ENCODE data around the gene HIKESHI. TPM values are rescaled to one million over a fixed set of nuclear protein-coding genes. Genes with fewer than 3 reads are reported as not detected.

The HIKESHI gene
- total and polyA plus RNA-seq, 7 donors, result 16.8 to 71.3 (median 59.8) TPM

DNA sequence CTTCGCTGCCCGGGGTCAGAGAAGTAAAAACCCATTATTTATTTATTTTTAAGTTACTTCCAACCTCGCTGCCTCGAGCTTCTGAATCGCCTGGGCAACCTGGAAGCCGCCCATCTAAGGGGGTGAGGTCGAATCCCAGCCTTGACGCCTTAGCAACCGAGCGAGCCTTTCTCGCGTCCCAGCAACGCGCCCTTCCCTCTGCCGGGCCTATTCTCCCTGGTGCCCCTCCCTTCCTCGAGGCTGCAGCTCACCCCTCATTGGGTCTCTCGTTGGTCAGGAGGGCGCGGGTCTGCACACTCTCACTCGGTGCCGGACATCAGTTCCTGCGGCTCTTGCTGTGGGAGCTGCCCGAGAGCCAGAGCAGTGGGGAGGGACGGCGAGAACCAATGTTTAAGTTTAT is 72.5 kb downstream of the HIKESHI start, which contains the start of gene CCDC81:
CCDC81 (plus strand) TSS at position 302 of the 400 bp plus-strand sequence. CDS start 277 bp downstream, outside the sequence.
- intact Hi-C loops (cut with DNase I), result no loop called here
- Histone ChIP-seq H3K9me3 (no peaks in the 10 kb centered on the region), H3K27ac (no peak within 1 kb of the TSS), H3K36me3 (no peaks in the 10 kb centered on the region), H3K4me3 (peak within 1 kb of the TSS in 1 of 4 donors; percentile 18), H3K27me3 (no peaks in the 10 kb centered on the region), H3K4me1 (no peaks in the 10 kb centered on the region)
- no peak for DNase-seq
- TF ChIP-seq EP300 (IDR thresholded peaks at IDR 0.05) (no peak), POLR2A (IDR thresholded peaks at IDR 0.05) (no peak), POLR2AphosphoS5 (IDR thresholded peaks at IDR 0.05) (no peak)
- TF ChIP-seq, protein P1, sequence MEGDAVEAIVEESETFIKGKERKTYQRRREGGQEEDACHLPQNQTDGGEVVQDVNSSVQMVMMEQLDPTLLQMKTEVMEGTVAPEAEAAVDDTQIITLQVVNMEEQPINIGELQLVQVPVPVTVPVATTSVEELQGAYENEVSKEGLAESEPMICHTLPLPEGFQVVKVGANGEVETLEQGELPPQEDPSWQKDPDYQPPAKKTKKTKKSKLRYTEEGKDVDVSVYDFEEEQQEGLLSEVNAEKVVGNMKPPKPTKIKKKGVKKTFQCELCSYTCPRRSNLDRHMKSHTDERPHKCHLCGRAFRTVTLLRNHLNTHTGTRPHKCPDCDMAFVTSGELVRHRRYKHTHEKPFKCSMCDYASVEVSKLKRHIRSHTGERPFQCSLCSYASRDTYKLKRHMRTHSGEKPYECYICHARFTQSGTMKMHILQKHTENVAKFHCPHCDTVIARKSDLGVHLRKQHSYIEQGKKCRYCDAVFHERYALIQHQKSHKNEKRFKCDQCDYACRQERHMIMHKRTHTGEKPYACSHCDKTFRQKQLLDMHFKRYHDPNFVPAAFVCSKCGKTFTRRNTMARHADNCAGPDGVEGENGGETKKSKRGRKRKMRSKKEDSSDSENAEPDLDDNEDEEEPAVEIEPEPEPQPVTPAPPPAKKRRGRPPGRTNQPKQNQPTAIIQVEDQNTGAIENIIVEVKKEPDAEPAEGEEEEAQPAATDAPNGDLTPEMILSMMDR (IDR thresholded peaks at IDR 0.05), result no peak
- WGBS, 2 donors, result 15 to 17% methylated on average over 25 of the region's 25 CpGs

DNA sequence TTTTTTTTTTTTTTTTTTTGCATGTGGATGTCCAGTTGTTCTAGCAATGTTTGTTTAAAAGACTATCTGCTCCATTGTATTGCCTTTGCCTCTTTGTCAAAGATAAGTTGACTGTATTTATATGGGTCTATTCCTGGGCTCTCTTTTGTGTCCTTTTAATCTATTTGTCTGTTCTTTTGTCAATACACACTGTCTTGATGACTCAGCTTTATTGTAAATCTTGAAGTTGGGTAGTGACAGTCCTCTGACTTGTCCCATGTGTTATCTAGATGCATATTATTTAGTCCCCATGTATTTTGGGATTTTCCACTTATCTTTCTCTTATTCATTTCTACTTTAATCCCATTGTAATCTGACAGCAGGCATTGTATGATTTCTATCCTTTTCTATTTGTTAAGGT is 75.9 kb downstream of the HIKESHI start:
- no peak for DNase-seq
- Histone ChIP-seq H3K27ac (no peak overlapping the region), H3K27me3 (no peaks in the 10 kb centered on the region), H3K4me3 (no peak overlapping the region), H3K4me1 (no peaks in the 10 kb centered on the region), H3K9me3 (no peaks in the 10 kb centered on the region), H3K36me3 (no peaks in the 10 kb centered on the region)
- TF ChIP-seq POLR2A (IDR thresholded peaks at IDR 0.05), result no peak
- no peak for TF ChIP-seq POLR2AphosphoS5 (IDR thresholded peaks at IDR 0.05)
- no peak for TF ChIP-seq EP300 (IDR thresholded peaks at IDR 0.05)
- TF ChIP-seq, protein P1 (IDR thresholded peaks at IDR 0.05), result no peak
- intact Hi-C loops (cut with DNase I), result no loop called here

DNA sequence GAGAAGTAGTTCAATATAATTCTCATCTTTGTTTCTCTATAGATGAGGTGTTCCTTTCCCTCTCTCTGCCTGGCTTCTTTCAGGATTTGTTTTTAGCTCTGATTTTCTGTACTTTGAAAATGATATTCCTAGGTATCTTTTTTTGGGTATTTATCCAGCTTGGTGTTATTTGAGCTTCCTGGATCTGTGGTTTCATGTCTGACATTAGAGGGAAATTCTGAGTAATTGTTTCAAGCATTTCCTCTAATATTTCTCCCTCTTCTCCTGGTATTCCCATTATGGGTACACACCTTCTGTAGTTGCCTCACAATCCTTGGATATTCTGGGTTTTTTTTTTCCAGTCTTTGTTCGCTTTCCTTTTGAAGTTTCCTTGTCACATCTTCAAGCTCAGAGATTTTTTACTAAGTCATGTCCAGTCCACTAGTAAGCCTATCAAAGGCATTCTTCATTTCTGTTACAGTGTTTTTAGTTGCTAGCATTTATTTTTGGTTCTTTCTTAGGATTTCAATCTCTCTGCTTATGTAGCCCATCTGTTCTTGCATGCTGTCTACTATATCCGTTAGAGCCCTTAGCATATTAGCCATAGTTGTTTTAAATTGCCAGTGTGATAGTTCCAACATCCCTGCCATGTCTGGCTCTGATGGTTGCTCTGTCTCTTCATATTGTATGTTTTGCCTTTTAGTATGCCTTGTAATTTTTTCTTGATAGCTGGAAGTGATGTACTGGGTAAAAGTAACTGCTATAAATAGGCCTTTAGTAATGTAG is 78.4 kb downstream of the HIKESHI start:
- no peaks in the 10 kb centered on the region for H3K36me3 ChIP-seq
- no peak overlapping the region for H3K4me3 ChIP-seq
- no peaks in the 10 kb centered on the region for H3K9me3 ChIP-seq
- 92 to 97% methylated on average over 2 of the region's 2 CpGs for WGBS, 2 donors
- TF ChIP-seq POLR2AphosphoS5 (IDR thresholded peaks at IDR 0.05) (no peak), POLR2A (IDR thresholded peaks at IDR 0.05) (no peak), EP300 (IDR thresholded peaks at IDR 0.05) (no peak)
- TF ChIP-seq, protein P1 (IDR thresholded peaks at IDR 0.05), result no peak
- no peak overlapping the region for H3K27ac ChIP-seq
- intact Hi-C loops (cut with DNase I), result no loop called here
- no peak for DNase-seq
- H3K4me1 ChIP-seq, result no peaks in the 10 kb centered on the region
- no peaks in the 10 kb centered on the region for H3K27me3 ChIP-seq

DNA sequence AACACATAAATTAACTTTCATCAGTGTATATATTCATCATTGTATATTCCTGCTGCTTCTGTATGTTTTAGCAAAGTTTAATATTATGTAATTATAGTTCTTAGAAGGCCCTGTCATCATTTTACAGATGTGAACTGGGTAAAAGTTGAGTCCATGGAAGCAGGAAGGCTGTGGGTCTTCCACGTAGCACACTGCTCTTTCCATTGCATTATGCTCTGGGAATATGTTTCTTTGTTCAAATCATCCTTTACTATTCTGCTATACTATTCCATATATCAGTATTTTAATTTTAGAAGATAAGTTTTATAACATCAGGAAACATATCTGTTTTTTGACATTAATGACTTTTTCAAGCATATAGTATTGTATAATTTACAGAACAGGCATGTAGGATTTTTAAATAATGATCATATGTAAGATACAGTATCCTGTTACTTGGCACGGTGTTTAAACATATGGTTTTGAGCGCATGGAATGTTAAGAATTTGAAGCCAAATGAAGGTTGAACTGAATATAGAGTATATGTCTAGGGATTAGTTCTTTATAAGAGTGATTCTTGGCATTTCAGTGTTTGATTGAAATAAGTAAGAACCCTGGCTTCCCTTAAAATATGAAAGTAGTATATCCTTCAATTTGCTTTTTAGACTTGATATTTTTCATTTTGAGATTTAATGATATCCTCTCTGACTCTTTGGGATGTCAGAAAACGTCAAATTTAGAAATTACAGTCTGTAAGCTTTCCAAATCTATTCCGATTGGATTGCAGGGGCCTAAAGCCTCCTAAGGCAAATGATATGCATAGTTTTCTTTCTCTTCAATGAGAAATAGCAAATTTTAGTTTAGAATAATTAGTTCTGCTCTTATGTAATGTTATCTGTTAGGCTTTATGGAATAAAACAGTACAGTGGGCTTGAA is 81.3 kb downstream of the HIKESHI start:
- Histone ChIP-seq H3K4me1 (no peaks in the 10 kb centered on the region), H3K36me3 (no peaks in the 10 kb centered on the region), H3K4me3 (no peak overlapping the region), H3K9me3 (no peaks in the 10 kb centered on the region), H3K27ac (no peak overlapping the region), H3K27me3 (no peaks in the 10 kb centered on the region)
- 89% methylated on average over 5 of the region's 5 CpGs for WGBS, 2 donors
- no peak for DNase-seq
- intact Hi-C loops (cut with DNase I), result no loop called here
- no peak for TF ChIP-seq POLR2AphosphoS5 (IDR thresholded peaks at IDR 0.05)

DNA sequence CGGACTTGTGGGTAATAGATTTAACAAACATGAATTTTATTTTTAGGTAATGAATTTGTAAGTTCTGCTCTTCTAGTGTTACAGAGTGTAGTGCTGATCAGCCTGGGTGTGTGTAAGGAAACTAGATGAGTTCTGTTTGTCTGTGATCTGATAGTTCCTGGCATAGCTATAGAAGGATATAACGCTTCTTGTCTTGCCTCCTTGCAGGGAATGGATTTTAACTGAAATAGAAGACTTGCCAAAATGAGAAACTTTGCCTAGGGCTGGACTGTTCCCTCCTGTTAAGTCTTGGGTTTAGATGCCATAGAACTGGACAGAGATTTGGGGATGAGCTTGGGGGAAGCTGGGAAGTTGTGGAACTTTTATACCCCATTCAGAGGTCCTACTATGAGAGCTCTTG is 84.2 kb downstream of the HIKESHI start:
- H3K36me3 ChIP-seq, result no peaks in the 10 kb centered on the region
- no peak for TF ChIP-seq POLR2AphosphoS5 (IDR thresholded peaks at IDR 0.05)
- no peak for TF ChIP-seq POLR2A (IDR thresholded peaks at IDR 0.05)
- no peak for TF ChIP-seq EP300 (IDR thresholded peaks at IDR 0.05)
- TF ChIP-seq, protein P1 (IDR thresholded peaks at IDR 0.05), result no peak
- H3K27ac ChIP-seq, result no peak overlapping the region
- H3K9me3 ChIP-seq, result no peaks in the 10 kb centered on the region
- intact Hi-C loops (cut with DNase I), result no loop called here
- H3K4me3 ChIP-seq, result no peak overlapping the region
- 96 to 97% methylated on average over 2 of the region's 2 CpGs for WGBS, 2 donors
- no peaks in the 10 kb centered on the region for H3K27me3 ChIP-seq
- no peak for DNase-seq
- no peaks in the 10 kb centered on the region for H3K4me1 ChIP-seq
